Endothelial cell of umbilical vein (primary cell): ENCODE results near the gene ANKRD60.

Experiments
- POLR2A ChIP-seq: IDR thresholded peaks from 2 replicates; pipeline ENCODE4 v1.6.1; 2012; ENCODE audit warnings: low read depth, mild to moderate bottlenecking, control low read depth, low read length
- TF ChIP-seq, protein P1 (sequence below), 2 donors: IDR thresholded peaks; 1 replicate in 1 of 2; 2 replicates in 1 of 2; pipeline ENCODE4 v1.5.1; 2011; ENCODE audit warnings: low read length in 2 of 2, mild to moderate bottlenecking in 2 of 2, moderate library complexity in 2 of 2, control low read depth in 1 of 2, inconsistent platforms in 1 of 2, low read depth in 1 of 2; ENCODE audit not compliant: insufficient read depth in 1 of 2; ENCODE audit errors: extremely low read depth in 1 of 2

DNA sequence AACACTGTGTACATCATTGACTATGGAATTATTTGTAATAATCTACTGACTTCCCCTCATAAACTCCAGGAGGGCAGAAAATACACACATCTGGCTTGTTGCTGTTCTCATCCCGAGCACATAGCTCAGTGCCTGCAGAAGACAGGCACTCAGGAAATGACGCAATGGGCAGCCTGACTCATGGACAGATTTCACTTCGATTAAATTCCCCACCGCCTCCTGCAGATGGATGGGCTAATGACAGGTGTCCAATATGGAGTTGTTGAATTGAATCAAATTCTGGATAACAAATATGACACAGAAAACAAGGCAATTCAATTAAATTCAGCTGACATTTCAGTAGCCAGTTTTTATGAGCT is 9.1 kb downstream of the ANKRD60 start:
- TF ChIP-seq, protein P1, sequence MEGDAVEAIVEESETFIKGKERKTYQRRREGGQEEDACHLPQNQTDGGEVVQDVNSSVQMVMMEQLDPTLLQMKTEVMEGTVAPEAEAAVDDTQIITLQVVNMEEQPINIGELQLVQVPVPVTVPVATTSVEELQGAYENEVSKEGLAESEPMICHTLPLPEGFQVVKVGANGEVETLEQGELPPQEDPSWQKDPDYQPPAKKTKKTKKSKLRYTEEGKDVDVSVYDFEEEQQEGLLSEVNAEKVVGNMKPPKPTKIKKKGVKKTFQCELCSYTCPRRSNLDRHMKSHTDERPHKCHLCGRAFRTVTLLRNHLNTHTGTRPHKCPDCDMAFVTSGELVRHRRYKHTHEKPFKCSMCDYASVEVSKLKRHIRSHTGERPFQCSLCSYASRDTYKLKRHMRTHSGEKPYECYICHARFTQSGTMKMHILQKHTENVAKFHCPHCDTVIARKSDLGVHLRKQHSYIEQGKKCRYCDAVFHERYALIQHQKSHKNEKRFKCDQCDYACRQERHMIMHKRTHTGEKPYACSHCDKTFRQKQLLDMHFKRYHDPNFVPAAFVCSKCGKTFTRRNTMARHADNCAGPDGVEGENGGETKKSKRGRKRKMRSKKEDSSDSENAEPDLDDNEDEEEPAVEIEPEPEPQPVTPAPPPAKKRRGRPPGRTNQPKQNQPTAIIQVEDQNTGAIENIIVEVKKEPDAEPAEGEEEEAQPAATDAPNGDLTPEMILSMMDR (IDR thresholded peaks at IDR 0.05; ENCODE audit: extremely low read depth in 1 of 2, insufficient read depth in 1 of 2, low read depth in 1 of 2, low read length in 2 of 2) = no peak
- no peak for TF ChIP-seq POLR2A
